HG03439 (cell line): ENCODE measurements around the gene LANCL1.
"Not testable (repeated sequence)": the region's sequence is repeated elsewhere in the genome, so short reads cannot be mapped to it uniquely, and the experiment has no call there.

ENCODE experiments used
- ATAC-seq: cut with Tn5 transposase; IDR thresholded peaks from one replicate; pipeline ENCODE4 v1.9.1; 2021; ENCODE audit warnings: mild to moderate bottlenecking, moderate library complexity; ENCODE audit not compliant: unreplicated experiment

Gene LANCL1

GRCh38 chr2:210459880-210460279 is 16.7 kb downstream of the LANCL1 start:
- no peak for ATAC-seq

GRCh38 chr2:210459407-210459806 is 17.2 kb downstream of the LANCL1 start:
- no peak for ATAC-seq

- no peak for ATAC-seq
These were observed 18.2 kb downstream of the LANCL1 start for GRCh38 chr2:210458395-210458794.

- no peak for ATAC-seq
These were observed 20.0 kb downstream of the LANCL1 start for GRCh38 chr2:210456571-210456970.

- no peak for ATAC-seq
These were observed 22.2 kb downstream of the LANCL1 start for GRCh38 chr2:210454336-210454735.

DNA sequence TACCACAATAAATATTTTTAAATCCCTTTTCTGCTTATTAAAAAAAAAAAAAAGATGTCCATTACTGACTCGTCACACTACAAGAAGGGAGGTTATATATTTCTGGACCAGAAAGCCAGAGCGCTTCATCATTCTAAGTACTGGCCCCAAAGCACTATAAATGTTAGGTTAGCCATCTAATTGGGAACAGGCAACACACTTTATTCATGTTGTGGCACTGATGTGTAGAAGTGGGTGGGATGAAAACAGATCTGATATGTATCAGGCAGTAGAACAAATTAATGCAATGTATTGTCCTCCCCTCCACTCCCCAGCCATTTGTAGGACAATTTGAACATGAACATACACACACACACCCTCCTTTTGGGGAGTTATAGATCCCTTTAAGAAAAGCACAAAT is 24.4 kb downstream of the LANCL1 start:
- ATAC-seq, result no peak

DNA sequence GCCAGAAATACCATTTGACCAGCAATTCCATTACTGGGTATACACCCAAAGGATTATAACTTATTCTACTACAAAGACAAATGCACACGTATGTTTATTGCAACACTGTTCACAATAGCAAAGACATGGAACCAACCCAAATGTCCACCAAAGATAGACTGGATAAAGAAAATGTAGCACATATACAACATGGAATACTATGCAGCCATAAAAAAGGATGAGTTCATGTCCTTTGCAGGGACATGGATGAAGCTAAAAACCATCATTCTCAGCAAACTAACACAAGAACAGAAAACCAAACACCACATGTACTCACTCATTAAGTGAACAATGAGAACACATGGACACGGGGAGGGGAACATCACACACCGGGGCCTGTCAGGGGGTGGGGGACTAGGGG is 25.6 kb downstream of the LANCL1 start:
- ATAC-seq, result not testable (repeated sequence)

DNA sequence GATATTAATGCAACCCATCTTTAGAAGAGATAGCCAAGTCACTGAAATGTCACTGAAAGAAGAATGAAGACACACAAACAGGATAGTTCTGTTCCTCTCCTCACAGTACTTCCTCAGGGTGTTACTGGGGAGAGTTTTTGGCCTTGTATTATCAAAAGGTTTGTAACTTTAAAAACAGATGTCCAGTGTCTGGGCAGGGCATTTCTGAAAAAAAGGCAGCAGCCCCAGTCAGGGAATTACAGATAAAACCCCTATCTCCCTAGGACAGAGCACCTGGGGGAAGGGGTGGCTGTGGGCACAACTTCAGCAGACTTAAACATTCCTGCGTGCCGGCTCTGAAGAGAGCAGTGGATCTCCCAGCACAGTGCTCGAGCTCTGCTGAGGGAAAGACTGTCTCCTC is 30.8 kb downstream of the LANCL1 start:
- ATAC-seq, result no peak

DNA sequence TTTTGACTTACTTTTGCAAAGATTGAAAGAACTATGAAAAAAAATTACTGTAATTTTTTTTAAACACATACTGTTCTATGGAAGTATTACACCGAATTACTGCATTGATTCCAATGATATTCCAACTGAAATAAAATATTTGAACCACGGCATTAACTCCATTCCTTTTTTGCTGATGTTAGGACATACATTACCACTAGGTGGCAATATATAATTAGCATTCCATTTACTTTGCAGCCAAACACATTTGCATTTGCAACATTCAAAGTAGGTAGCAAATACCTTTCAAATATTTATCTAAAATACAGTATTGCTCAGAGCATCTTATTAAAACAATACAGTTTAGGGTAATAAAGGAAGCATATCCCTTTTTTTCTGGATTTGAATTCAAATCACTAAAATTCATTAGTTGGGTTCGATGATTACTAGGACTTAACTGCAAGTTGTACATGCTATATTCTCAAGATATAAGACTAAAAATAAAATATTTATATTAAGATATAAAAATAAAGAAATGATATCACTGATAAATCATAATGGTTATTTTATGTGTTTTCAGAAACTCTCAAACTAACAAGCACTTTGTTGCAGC is 31.3 kb downstream of the LANCL1 start:
- ATAC-seq, result peak; percentile 67

DNA sequence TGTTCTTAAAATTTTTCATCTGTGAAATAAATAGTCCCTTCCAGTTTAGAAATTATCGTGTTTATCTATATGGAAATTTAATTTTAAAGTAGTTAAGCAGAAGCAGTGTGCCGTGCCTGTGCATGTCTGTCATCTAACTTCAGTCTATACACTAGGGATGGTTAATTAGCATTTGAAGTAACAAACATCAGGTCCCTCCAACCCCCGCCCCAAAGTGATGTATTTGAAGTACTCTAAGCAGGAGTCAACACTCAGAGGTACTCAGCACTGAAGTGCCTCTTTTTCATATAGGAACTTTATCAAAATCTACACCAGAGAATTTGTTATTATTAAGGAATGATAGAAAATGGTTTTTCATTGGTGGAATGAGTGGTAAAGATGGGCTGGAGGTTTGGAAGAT is 33.0 kb downstream of the LANCL1 start:
- no peak for ATAC-seq

DNA sequence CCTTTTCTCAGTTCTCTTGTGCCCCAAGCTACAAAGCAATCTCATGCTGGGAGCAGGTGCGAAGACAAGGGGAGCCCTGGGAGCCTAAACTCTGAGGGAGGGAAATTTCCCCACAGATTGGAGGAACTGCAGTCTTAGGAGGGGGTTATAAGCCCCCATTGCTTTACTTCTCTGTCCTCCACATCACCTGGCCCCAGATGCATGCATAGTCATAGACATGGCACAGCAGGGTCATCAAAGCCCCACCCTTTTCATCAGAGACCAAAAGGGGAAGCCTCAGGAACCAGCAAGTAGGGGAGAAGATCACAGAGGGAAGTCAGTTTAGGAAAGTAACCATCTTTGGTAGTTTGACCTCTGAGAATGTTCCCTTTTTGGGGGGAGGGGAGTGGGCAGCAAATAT is 33.7 kb downstream of the LANCL1 start:
- ATAC-seq, result no peak

GRCh38 chr2:210442457-210442856 is 34.1 kb downstream of the LANCL1 start:
- ATAC-seq, result no peak

- ATAC-seq, result no peak
These were observed 36.4 kb downstream of the LANCL1 start for GRCh38 chr2:210440206-210440605.

DNA sequence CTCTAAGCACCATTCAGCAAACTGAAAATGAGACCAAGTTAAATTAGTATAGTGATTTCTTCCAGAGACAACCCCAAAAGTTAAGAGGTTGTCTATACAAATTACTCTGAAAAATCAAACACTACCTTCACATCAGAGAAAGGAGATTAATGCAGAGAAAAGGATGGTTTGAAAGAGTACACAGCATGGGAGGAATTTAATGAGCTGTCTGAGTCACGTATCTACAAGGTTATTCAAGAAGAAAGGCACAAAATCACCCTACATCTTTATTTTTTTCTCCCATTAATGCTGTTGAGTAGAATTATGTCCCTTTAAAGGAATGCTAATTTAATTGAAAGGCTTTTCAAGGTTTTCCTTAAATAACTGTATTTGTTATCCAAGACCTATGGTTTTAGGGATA is 41.1 kb downstream of the LANCL1 start:
- ATAC-seq, result no peak

DNA sequence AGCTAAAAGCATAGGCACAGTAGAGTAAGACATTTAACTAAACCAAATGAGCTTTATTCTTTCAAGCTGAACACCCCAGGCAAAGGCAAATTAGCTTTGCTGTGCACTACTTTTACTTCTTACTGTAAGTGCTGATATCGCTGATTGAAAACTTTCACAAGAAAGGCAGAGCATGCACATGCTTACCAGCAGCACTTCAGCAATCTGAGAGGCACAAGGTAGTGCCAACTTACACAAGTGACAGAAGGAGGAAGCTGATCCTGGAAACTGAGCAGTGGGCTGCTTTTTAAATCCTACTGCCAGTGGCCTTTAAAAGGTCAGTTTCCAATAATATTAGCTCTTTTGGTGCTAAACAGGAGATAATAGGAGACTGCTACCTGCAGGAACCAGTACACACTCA is 43.9 kb downstream of the LANCL1 start:
- ATAC-seq, result no peak

- no peak for ATAC-seq
These were observed 47.0 kb downstream of the LANCL1 start for GRCh38 chr2:210429403-210430137.

- ATAC-seq, result no peak
These were observed 48.0 kb downstream of the LANCL1 start for GRCh38 chr2:210428393-210429179.

DNA sequence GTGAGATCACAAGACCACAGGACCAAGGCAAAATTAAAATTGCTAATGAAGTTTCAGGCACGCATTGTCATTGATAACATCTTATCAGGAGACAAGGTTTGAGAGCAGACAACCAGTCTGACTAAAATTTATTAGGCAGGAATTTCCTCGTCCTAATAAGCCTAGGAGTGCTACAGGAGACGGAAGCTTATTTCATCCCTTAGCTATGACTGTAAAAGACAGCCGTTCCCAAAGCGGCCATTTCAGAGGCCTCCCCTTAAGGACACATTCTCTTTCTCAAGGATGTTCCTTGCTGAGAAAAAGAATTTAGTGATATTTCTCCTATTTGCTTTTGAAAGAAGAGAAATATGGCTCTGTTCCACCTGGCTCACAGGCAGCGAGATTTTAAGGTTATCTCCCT is 49.2 kb downstream of the LANCL1 start:
- ATAC-seq, result not testable (repeated sequence)

DNA sequence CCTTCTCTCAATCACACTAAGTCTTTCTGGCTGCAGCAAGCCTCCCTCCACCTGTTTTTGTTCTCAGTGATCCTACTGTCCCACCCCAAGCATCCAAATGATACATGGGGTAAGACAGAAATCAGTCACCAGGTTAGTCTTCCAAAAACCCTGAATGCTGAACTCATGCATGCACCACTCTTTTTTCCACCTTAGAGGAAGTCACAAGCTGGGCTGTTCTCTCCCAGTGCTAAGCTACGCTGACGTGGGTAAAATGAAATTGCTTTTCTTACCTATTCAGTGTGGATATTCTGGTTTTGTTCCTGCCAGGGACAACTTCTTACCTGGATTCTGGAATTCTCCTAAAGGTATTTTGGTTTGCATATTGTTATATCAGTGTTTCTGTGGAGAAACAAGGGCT is 54.2 kb downstream of the LANCL1 start:
- no peak for ATAC-seq

GRCh38 chr2:210421916-210422315 is 54.6 kb downstream of the LANCL1 start:
- ATAC-seq, result no peak

- ATAC-seq, result no peak
These were observed 63.9 kb downstream of the LANCL1 start for GRCh38 chr2:210412660-210413059.

DNA sequence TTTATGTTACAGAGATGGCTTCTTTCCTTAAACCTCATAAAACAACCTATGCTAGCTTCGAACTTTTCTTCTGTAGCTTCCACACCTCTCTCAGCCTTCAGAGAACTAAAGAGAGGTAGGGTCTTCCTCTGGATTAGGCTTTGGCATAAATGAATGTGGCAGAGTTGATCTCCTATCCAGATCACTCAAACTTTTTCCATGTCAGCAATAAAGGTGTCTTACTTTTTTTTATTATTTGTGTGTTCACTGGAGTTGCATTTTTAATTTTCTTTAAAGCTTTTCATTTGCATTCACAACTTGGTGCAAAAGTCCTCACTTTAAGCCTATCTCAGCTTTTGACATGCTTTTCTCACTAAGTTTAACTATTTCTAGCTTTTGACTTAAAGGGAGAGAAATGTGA is 66.0 kb downstream of the LANCL1 start:
- no peak for ATAC-seq
